Right lobe of liver (tissue), 6 donors: ENCODE measurements around the gene CDK17. TPM values are rescaled to one million over a fixed set of nuclear protein-coding genes. Genes with fewer than 3 reads are reported as not detected.
"Not testable (repeated sequence)": the region's sequence is repeated elsewhere in the genome, so short reads cannot be mapped to it uniquely, and the experiment has no call there.

Source experiments
- ATAC-seq, 4 donors: fragments of 200-7000 bp; cut with Tn5 transposase; one replicate each; pipeline ENCODE4 v1.9.1; 2020; ENCODE audit warnings: mild to moderate bottlenecking in 4 of 4, moderate library complexity in 4 of 4
- DNase-seq, 3 donors: peaks; one replicate each; pipeline ENCODE4 v3.0.0-alpha.2; 2020
- H3K27ac ChIP-seq, 3 donors: fragments of 200-600 bp; one replicate each; pipeline ENCODE4 v1.8.0; 2022
- H3K27me3 ChIP-seq, 2 donors: fragments of 200-600 bp; one replicate each; pipeline ENCODE4 v1.8.0; 2022
- H3K36me3 ChIP-seq, 4 donors: fragments of 200-600 bp; sonication (generic) in 1 of 4; one replicate each; pipeline versions ENCODE4 v1.5.1 to v1.8.0; 2017 to 2022; ENCODE audit warnings: control low read depth in 1 of 4
- H3K4me1 ChIP-seq, 4 donors: fragments of 200-600 bp; sonication (generic) in 1 of 4; one replicate each; pipeline versions ENCODE4 v1.5.1 to v1.8.0; 2017 to 2022; ENCODE audit warnings: control low read depth in 1 of 4
- H3K4me3 ChIP-seq, 3 donors: fragments of 200-600 bp; one replicate each; pipeline ENCODE4 v1.8.0; 2022
- H3K9me3 ChIP-seq, 4 donors: fragments of 200-600 bp; sonication (generic) in 1 of 4; one replicate each; pipeline versions ENCODE4 v1.5.1 to v1.8.0; 2017 to 2022; ENCODE audit warnings: control low read depth in 1 of 4
- CTCF ChIP-seq, 4 donors: fragments of 200-600 bp in 3 of 4; fragments of 450-650 bp in 1 of 4; IDR thresholded peaks; one replicate each; pipeline versions ENCODE4 v1.5.1 to v1.8.0; 2016 to 2022; ENCODE audit warnings: antibody characterized with exemption in 4 of 4, mild to moderate bottlenecking in 2 of 4
- POLR2A ChIP-seq: fragments of 450-650 bp; IDR thresholded peaks from one replicate; pipeline ENCODE4 v1.6.1; 2017; ENCODE audit warnings: antibody characterized with exemption, mild to moderate bottlenecking
- WGBS: methylation state at CpG from one replicate; pipeline ENCODE4 v1.1.6; 2018; ENCODE audit warnings: low coverage, low lambda C conversion rate; ENCODE audit not compliant: insufficient coverage; ENCODE audit errors: missing lambda C conversion rate; 5-methylcytosine and 5-hydroxymethylcytosine counted together
- intact Hi-C, 2 donors: fragments of 100-400 bp; cut with DNase I; formaldehyde crosslinking; loops; one replicate each; pipeline versions ENCODE4 v1.11.2 to v1.14.1; 2022
- total RNA-seq, 6 experiments: library from RNA; depleted of rRNA in 2 of 6; stranded (reverse); fragments of >200 nt in 2 of 6; fragmentation: NEBNext Ultra II Directional in 3 of 6; extraction: Animal tissue kit (Norgen Biotek cat#: 25700) in 3 of 6; gene quantifications; one replicate each; pipeline versions ENCODE4 v1.1.0 to v1.2.4, GENCODE V29; 2016 to 2023
- donor health status: DM: no; HTN: yes; CAD: no.
- donor health status: DM: no; HTN: no; CAD: no.
- donor health status: DM: no; HTN: no; CAD: no.
- donor health status: DM: no; HTN: yes; CAD: no.
- donor health status: DM: no; HTN: yes; CAD: no.

Gene CDK17
- total RNA-seq, 6 experiments from 2014 or later: 8.9 to 16.1 (median 13.7) TPM

GRCh38 chr12:96396914-96397313 is 3.3 kb downstream of the CDK17 start:
- 69% methylated on average over 5 of the region's 5 CpGs for WGBS
- Histone ChIP-seq H3K4me3 (no peak overlapping the region), H3K27ac (no peak overlapping the region), H3K9me3 (no peaks in the 10 kb centered on the region), H3K4me1 (peaks cover 0 to 33% (median 8%) of the 10 kb centered on the region in 4 donors), H3K27me3 (no peaks in the 10 kb centered on the region), H3K36me3 (no peaks in the 10 kb centered on the region)
- TF ChIP-seq POLR2A: no peak
- ATAC-seq (no peak), DNase-seq (no peak)
- intact Hi-C loops: loop anchor here in 1 of 2 donors (10.0 kb wide), 1 partner anchor 162 kb away; no protein-coding TSS in a partner anchor

- ATAC-seq (no peak), DNase-seq (no peak)
- H3K4me1 ChIP-seq: peaks cover 0 to 26% (median 8%) of the 10 kb centered on the region in 4 donors
- no peaks in the 10 kb centered on the region for H3K36me3 ChIP-seq
- no peak overlapping the region for H3K27ac ChIP-seq
- 67% methylated on average over 2 of the region's 2 CpGs for WGBS
- TF ChIP-seq CTCF (IDR thresholded peaks at IDR 0.05) (no peak), POLR2A (no peak)
- H3K9me3 ChIP-seq: no peaks in the 10 kb centered on the region
- no peak overlapping the region for H3K4me3 ChIP-seq
- H3K27me3 ChIP-seq: no peaks in the 10 kb centered on the region
- intact Hi-C loops: loop anchor here in 1 of 2 donors (10.0 kb wide), 1 partner anchor 161 kb away; no protein-coding TSS in a partner anchor
Observed at GRCh38 chr12:96396209-96396608, 4.0 kb downstream of the CDK17 start.

- ATAC-seq: no peak
- H3K9me3 ChIP-seq: no peaks in the 10 kb centered on the region
- no peaks in the 10 kb centered on the region for H3K27me3 ChIP-seq
- intact Hi-C loops: loop anchor here in 1 of 2 donors (10.0 kb wide), 1 partner anchor 160 kb away; no protein-coding TSS in a partner anchor
- peaks cover 0 to 26% (median 8%) of the 10 kb centered on the region in 4 donors for H3K4me1 ChIP-seq
- no peak for DNase-seq
- TF ChIP-seq CTCF (IDR thresholded peaks at IDR 0.05) (no peak), POLR2A (no peak)
- H3K4me3 ChIP-seq: no peak overlapping the region
- whole genome bisulfite sequencing: 73% methylated on average over 4 of the region's 4 CpGs
- H3K36me3 ChIP-seq: no peaks in the 10 kb centered on the region
- H3K27ac ChIP-seq: no peak overlapping the region
Observed at GRCh38 chr12:96395236-96395635, 5.0 kb downstream of the CDK17 start.

- H3K4me1 ChIP-seq: peaks cover 0 to 25% (median 7%) of the 10 kb centered on the region in 4 donors
- H3K27ac ChIP-seq, H3K36me3 ChIP-seq, DNase-seq, H3K4me3 ChIP-seq, ATAC-seq, H3K9me3 ChIP-seq, H3K27me3 ChIP-seq: not testable (repeated sequence)
- intact Hi-C loops: loop anchor here in 1 of 2 donors (10.0 kb wide), 1 partner anchor 158 kb away; no protein-coding TSS in a partner anchor
- 94% methylated on average over 5 of the region's 5 CpGs for WGBS
Observed at GRCh38 chr12:96393229-96393628, 7.0 kb downstream of the CDK17 start.

GRCh38 chr12:96392397-96392796 is 7.8 kb downstream of the CDK17 start:
- no peaks in the 10 kb centered on the region for H3K27me3 ChIP-seq
- peaks cover 0 to 17% (median 5%) of the 10 kb centered on the region in 4 donors for H3K4me1 ChIP-seq
- H3K36me3 ChIP-seq: no peaks in the 10 kb centered on the region
- no peak overlapping the region for H3K4me3 ChIP-seq
- ATAC-seq (no peak), DNase-seq (no peak)
- TF ChIP-seq POLR2A: no peak
- TF ChIP-seq CTCF (IDR thresholded peaks at IDR 0.05): no peak
- H3K9me3 ChIP-seq: no peaks in the 10 kb centered on the region
- intact Hi-C loops: loop anchor here in 1 of 2 donors (10.0 kb wide), 1 partner anchor 158 kb away; no protein-coding TSS in a partner anchor
- WGBS: 65% methylated on average over 5 of the region's 5 CpGs
- H3K27ac ChIP-seq: no peak overlapping the region
